Stimulated activated CD4-positive, alpha-beta T cell treated with anti-CD3 and anti-CD28 coated beads, Interleukin-15, amount 100 ng/mL, for 24 hours (primary cell): ENCODE results near the gene MAN1A1.

Experiments
- DNase-seq: peaks from one replicate; pipeline ENCODE4 v3.0.0-alpha.2; 2020

Gene MAN1A1

DNA sequence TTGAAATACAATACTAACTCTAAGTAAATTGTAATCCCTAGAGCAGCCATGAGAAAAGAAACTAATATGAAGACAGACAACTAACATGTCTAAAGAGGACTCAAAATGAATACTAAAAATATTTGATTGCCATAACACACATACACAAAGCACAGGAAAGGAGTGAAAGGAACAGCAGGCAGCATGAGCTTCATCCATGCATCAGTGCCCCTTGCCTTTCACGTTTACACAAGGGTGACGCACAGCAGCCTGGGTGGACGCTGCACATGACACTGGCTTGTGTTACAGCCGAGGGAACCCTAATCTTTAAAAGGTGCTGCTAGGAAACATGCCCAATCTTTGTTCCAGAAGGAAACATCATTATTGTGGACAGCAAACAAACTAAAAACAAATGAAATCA, 123.5 kb downstream of the MAN1A1 start:
- no peak for DNase-seq

DNA sequence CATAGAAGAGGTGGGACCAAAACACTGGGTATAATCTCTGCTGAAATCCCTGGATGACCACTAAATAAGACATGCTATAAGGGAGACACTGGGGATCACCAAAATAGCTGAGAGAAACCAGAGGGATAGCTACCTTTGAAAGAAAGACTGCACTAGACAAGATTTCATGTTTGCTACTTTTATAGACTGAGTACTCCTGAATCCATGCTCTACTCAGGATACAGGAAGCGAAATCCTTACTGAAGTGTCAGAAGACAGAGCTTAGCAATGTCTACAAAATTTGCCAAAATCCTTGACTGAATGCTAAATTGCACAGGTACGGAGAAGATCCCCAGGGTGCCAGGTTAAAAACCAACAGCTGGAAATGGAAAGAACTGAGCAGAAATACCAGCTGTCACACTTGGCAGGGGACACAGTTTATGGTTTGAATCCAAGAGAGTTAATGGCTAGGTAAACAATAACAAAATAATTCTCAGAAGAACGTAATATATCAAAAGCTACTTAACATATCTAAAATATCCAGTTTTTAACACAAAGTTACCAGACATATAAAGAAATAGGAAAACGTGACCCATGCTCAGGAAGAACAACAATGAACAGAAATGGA, 125.4 kb downstream of the MAN1A1 start:
- no peak for DNase-seq

DNA sequence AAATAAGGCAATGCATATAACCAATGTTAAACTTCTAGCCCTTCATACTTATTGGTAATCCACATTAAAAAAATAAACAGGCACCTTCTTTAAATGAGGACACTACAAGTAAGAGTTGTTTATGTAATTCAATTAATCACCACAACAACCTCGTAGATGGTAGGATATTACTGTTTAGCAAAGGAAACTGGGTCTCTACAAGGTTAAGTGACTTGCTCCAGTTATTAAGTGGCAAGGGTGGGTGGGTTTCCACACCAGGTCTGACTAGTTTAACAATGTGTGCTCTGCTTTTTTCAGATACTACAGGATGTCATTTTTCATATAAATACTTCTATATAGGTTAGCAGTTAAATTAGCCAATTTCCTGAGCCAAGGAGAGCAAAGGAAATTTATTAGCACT, 129.1 kb downstream of the MAN1A1 start:
- DNase-seq, result no peak

DNA sequence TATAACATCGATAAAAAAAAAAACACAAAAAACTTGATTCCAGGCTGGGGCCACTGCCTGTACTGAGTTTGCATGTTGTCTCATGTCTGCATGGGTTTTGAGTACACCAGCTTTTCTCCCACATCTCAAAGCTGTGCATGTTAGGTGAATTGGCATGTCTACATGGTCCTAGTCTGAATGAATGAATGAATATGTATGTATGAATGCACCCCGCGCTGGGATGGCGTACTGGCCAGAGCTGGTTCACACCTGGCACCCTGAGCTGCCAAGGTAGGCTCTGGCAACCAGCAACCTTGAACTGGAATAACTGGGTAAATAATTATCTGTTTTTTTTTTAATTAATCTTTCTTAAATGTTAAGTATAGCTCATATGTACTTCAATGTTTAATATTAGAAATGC, 131.0 kb downstream of the MAN1A1 start:
- no peak for DNase-seq

DNA sequence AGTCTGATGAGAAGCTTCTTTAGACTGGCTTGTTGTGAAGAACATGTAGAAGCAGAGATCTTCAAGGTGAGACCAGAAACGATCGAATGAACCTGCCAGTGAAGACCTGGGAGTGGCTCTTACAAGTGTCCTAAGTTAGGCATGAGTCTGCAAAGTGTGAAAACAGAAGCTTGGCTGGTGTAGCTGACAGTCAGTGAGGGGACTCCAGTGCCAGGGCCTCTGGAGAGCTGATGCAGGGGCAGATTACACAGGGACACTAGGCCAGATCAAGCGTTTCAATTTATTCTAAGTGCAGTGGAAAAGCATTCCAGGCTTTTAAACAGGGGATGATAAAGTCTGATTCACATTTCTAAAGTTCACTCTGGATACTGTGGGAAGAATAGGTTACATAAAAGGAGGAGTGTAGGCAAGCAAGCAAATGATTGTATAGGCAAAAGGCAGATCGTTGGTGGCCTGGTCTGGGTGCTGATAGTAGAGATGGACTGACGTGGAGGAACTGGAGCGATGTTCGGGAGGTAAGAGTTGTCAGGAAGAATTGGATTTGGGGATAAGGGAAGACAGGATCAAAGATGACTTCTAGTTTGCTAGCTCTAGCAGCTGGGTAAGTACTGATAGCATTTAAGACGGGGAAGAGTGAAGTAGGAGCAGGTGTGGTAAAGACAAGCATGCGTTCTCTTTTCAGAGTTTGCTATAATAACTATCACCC, 133.5 kb downstream of the MAN1A1 start:
- DNase-seq, result no peak

DNA sequence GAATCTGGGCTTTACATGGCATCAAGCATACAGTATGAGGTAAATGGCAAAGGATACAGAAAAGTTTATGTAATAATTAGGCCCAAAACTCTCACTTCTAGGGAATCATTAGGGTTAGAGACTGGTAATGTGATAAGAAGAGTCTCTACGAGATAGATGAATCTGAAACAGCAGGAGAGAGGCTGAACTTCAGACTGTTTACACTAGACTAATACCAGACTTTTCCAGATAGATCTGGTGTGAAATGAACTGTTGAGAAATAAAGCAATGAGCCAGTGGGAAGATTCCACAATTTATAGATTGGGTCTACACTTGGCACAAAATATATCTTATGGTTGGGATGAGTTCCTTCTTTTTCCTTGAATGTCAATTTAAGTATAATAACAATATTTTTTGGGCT, 134.3 kb downstream of the MAN1A1 start:
- DNase-seq, result no peak

DNA sequence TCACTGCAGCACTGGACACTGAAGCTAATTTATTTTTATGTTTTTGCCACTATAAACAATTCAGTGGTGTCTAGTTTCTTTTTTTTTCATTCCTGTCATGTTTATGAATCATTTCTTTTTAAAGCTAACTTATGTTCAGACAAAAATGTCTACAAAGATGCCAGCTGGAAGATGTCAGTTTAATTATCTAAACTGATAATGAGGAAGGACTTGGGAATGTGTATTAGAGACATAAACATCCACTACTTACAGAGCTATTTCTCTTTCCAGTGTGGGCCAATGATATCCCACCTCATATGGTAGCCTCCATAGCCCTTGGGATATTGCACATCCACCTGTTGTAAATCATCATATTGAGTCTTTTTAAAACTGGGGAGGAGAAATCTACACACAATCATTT, 139.0 kb downstream of the MAN1A1 start:
- no peak for DNase-seq

DNA sequence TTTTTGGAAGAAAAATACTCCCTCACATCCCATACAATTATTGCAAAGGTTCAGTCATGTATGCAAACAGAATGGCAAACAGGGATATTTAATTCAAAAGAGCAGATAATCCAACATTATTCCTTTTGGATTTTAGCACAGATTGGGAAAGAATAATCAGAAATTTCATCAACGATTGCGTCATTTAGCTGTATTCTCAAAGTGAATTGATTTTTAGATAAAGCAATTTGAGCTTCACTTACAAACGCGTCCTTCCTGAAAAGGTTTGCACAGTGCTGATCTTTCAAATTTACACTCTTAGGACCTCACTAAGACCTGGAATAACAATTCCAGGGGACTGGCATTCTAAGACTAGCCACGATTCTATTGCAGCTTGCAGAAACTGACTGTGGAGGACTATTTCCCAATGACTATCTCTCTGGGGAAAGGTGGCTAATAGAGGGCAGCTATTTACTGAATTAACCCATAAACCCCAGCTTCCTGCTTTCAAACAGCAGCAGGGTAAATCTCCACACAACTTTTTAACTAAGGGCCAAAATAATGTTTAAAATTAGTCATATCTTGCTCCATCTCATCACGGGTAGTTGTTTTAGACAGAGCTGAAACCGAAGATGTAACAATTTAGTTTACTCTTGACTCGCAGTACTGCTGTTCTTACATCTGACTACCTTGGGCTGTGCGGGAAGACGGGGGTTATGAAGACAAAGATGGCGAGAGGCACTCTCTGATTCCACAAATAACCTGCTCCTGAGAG, 139.9 kb downstream of the MAN1A1 start:
- no peak for DNase-seq

DNA sequence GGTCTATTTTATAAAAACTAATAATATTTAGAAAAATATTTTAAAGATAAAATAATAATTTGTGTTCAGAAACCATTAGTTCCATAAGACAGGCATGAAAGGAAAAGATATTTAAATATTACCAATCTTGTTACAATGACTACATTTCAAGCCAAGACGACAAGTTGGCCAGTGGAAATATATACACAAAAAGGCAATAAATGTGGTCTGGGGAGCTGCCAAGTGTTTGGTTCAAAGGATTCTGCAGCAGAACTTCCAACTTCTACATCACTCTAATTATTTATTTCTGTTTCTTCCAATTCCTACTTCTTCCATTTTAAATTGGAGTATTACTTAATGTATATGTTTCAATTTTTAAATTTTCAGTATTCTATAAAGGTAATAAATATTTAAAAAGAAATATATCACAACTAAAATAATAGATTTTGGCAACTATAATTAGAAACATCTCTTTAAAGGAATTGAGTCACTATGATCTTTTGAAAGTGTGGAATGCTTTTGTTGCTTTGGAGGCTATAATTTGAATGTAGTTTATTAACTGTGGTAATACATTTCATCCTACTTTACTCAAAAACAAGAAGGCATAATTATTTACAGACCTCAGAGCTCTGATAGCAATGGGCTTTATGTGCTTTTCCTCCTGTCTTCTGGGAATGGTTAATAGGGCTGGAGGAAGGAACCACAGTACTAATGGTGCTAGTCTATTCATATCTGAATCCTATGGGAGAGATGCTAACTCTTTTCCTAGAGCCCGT, 141.4 kb downstream of the MAN1A1 start:
- no peak for DNase-seq

DNA sequence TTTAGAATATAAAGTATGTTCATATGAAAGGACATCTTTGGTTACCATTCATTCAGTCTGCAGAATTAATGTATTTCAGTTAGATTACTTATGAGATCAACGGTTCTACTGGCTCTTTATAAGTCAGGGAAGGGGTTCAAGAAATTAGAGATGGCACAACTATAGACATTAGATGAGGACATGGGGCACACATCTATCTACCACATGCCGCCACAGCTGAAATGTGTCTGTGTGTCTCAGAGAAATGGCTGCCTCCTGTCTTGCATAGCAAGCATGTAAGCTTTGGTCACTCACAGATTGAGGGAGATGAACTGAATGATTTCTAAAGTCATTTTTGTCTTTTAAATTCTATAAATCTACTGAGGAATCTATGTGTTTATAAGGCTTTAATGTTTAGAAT, 142.2 kb downstream of the MAN1A1 start:
- DNase-seq, result no peak

DNA sequence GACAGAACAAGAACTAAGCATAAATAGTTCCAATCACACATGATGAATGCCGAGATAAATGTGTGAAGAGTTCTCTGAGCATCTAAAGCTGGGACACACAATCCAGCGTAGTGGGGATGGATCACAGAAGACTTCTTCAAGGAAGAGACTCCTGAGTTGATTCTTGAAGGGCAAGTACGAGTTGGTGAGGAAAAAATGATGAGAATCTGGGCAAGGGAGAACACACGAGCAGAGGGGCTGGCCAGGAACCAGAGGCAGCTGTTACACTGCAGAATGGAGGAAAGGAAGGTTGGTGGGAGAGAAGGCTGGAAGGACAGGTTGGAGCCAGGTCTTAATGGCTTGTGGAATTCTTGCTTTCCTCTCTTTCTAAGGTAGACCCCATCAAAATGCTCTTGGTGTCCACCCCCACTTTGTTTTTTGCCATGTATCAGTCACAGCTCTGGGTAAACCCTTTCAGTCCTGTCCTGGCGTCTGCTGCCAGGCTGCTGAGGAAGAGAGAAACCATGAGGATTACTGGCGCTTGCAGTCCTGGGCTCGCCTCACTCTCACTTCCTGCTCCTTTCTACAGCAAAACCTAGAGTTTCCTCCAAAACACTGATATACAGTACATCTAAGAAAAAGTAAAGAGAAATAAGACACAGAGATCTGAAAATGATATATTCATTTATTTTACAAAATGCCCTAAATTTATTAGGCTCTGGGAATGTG, 143.5 kb downstream of the MAN1A1 start:
- no peak for DNase-seq

DNA sequence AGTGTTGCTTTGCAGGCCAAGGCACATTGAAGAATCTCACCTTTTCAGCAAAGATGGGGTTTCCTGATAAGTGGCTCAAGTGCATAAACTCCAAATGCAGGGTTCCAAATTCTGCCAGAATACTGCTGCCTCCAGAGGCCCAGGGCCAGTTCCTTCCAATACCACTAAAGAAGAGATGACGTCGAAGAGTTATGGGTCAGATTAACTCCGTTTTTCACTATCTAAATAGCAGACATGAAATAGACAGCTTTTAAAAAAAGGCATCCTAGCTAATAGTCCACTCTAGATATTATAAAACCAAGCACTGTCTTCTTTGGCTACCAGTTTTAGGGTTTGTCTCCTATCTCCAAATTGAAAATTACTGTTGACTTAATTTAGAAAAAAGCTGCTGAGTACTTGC, 144.8 kb downstream of the MAN1A1 start:
- no peak for DNase-seq

DNA sequence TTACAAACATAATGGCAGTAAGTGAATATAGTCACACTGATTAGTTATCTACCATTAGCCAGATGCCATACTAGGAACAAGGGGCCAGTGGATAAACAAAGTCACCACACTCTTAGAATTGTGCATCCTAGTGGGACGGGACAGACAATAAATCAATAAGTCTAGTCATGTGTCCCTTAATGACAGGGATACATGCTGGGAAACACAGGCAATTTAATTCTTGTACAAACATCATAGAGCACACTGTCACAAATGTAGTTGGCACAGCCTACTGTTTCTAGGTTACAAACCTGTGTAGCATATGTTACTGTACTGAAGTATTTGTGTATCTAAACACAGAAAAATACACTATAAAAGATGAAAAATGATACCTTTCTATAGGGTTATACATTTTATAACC, 148.1 kb downstream of the MAN1A1 start:
- DNase-seq, result no peak

DNA sequence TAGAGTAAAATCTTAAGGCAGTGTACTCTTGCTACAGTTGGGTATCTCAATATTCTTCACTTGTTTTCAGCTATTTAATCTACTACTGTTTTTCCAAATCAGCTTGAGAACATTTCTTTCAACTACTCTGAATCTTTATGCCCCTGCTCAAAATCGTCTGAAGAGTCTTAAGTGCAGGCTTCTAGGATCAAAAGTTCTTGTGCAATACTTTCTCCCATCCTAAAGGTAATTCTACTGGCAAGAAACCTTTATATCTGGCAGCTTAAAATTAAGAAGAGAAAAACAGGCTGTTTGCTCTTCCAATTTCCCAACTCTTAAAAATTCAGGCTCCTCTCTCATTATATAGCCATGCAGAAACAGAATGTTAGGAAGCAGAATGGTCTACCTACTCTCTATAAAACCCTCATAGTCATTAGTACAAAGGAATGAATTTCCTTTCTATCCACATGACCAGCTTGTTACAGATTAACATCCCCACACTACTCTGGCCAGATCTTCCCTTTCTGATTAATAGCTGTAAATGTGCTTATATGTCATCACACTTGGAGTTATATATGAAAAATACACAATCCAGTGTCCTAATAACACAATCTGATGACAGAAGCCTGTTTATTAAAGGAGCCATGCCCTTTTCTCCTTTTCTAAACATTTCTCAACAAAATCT, 148.9 kb downstream of the MAN1A1 start:
- DNase-seq, result no peak

DNA sequence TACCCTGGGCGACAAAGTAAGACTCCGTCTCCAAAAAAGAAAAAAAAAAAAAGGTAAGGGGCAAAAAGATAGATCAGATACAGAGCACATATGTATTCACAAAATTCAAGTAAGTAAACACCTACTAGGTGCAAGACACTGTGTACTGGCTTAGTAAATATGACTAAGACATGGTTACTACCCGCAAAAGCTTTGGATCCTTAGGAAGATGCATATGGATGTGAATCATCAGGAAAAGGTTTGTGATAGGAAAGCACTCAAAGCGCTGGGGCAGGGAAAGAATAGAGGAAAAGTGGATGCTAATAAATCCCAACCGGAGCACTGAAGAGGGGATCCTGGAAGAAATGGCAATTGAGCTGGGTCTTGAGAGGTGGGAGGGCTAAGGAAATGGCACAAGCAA, 152.3 kb downstream of the MAN1A1 start:
- no peak for DNase-seq

DNA sequence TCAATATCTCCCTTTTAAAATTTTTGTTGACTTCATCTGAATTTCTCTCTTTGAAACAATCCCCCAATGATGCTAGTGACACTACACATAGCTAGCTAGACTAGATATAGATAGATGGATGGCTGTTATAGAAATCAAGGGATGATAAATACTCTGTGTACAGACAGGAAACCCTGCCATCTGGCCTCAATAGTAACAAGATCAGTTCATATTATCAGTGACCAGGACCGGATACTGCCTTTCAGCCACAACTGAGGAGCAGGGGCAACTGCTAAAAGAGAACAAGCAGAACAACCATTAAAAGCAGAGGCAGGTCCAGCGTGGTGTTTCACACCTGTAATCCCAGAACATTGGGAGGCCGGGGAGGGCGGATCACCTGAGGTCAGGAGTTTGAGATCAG, 152.8 kb downstream of the MAN1A1 start:
- no peak for DNase-seq

DNA sequence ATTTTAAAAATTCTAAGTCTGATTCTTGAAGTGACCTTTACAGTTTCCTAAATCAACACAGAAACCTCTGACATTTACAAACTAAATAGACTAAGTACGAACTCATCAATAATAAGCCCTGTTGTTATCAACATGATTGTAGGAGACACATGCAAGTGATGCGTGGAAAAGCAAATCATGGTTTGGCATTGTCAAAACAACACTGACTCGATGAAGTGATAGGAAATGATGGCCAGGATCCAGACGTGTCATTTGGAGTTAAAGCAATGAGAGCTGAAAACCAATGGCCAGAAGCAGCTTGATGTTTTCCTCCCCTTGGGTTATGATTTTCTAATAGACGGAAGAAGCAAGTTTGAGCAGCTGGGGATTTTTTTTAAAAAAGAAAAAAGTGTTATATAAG, 153.7 kb downstream of the MAN1A1 start:
- no peak for DNase-seq

DNA sequence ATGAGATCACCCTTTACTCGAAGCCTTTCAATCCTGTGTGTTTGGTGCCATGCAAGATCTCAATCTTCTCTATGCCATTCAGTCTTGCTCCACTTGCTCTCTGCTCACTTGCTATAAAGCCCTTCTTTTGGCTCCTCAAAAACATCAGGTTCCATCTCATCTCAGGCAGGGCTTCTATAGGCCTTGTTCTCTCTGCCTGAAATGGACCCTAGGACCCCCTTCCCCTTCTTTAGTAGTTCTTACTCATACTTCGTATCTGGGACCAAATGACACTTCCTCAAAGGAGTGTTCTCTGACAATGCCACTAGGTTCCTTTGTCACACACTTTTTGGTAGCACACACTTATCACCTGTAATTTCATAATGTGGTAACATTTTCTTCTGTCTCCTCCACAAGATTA, 154.4 kb downstream of the MAN1A1 start:
- DNase-seq, result no peak

DNA sequence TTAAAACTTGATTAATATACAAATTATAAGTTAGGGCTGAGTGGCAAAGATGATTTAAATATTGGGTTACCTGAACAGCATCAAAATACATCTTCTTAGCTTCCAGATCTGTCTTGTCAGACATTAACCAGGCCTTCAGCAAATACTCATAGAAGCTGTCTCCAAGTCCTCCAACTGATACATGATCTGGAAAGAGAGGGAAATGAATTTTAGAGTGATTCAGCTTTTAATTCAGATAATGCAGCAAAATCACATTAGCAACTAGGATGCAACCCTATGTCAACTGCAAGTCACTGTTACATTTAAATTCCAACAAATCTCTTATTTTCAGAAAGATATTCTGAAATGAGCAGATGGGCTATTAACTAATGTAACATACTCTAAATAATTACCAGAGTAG, 155.9 kb downstream of the MAN1A1 start:
- no peak for DNase-seq

DNA sequence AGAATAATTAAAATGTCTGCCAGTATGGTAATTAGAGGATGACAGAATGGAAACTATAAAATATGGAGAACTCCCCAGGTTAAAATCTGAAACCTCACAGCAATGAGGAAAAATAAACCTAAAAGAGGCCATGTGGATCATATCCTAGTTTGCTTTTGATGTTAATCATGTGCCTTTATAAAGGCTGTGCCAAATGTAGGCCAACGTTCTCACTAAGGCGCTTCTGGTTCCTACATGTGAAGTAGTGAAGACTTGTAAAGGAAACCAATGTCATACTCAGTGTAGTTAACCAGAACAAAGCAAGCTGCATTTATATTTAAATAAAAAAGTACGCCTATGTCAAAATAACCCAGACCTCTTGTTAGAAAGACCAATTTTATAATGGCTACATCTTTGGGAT, 157.4 kb downstream of the MAN1A1 start:
- DNase-seq, result no peak

DNA sequence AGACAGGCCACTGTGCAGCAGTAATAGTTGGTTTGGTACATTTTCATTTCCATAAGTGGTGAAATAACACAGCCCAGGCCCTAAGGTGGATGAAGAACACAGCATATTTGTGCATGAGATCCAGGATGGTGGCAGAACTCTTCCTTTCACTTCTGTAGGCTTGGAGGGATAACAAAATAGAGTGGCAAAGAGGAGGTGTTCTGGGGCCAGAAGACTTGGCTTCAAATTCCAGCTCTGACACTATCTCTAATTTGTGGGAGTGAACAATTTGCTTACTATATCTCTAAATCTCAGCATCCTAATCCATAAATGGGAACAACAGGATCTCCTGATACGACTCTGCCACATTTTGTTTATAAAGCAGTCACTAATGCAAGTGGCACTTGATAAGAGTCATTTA, 159.4 kb downstream of the MAN1A1 start:
- no peak for DNase-seq

DNA sequence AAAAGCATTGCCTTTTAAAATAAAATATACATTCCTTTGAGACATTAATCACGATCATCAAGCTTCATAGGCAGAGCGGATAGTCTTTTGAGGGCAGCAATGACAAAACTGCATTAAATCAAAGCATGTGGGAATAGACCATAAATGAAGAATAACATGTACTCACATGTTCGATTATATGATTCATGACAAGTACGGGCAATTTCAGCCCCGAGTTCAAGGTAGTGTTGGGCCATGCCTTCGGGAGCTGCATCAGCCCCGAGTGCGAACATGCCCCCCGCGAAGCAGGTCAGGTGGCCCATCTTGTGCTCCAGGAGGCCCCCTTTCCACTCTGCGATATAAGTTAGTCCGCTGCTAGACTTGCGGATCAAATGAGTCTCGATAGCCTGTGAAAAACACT, 160.1 kb downstream of the MAN1A1 start:
- DNase-seq, result no peak
